DOHH2 (cell line): ENCODE measurements around the gene GRB7.

Experiments
- H3F3A ChIP-seq: fragments of 200-600 bp; sonication (generic), shearing (Covaris generic); 2 replicates; pipeline ENCODE4 v1.6.0; 2016; ENCODE audit warnings: antibody characterized with exemption, mild to moderate bottlenecking; ENCODE audit not compliant: control insufficient read depth, insufficient read depth
- H3K27ac ChIP-seq: fragments of 200-600 bp; sonication (generic); 2 replicates; pipeline ENCODE4 v1.5.1; 2014; ENCODE audit warnings: low read depth, mild to moderate bottlenecking, low read length, moderate library complexity
- H3K27me3 ChIP-seq: fragments of 200-600 bp; sonication (generic); 2 replicates; pipeline ENCODE4 v1.6.1; 2014; ENCODE audit warnings: mild to moderate bottlenecking, low read length, mixed read lengths; ENCODE audit not compliant: control insufficient read depth
- H3K36me3 ChIP-seq: fragments of 200-600 bp; sonication (generic); 2 replicates; pipeline ENCODE4 v1.6.1; 2014; ENCODE audit warnings: mild to moderate bottlenecking, low read length, moderate library complexity, mixed read lengths; ENCODE audit not compliant: control insufficient read depth
- H3K4me1 ChIP-seq: fragments of 200-600 bp; sonication (generic); 2 replicates; pipeline ENCODE4 v1.6.1; 2014; ENCODE audit warnings: mild to moderate bottlenecking, low read length, mixed read lengths; ENCODE audit not compliant: control insufficient read depth
- H3K4me2 ChIP-seq: fragments of 200-600 bp; sonication (generic); 2 replicates; pipeline ENCODE4 v1.6.0; 2014; ENCODE audit warnings: mild to moderate bottlenecking, low read length, moderate library complexity
- H3K4me3 ChIP-seq: fragments of 200-600 bp; sonication (generic); 2 replicates; pipeline ENCODE4 v1.5.1; 2014; ENCODE audit warnings: mild to moderate bottlenecking, low read length, mixed read lengths
- H3K79me2 ChIP-seq: fragments of 200-600 bp; sonication (generic); 2 replicates; pipeline ENCODE4 v1.6.1; 2014; ENCODE audit warnings: mild to moderate bottlenecking, low read length, mixed read lengths; ENCODE audit not compliant: control insufficient read depth
- H3K9me2 ChIP-seq: fragments of 200-600 bp; sonication (generic); replicated peaks from 2 replicates; pipeline ENCODE4 v1.6.1; 2014; ENCODE audit warnings: mild to moderate bottlenecking, low read length, mixed read lengths; ENCODE audit not compliant: control insufficient read depth
- H3K9me3 ChIP-seq: fragments of 200-600 bp; sonication (generic); 2 replicates; pipeline ENCODE4 v1.6.1; 2014; ENCODE audit warnings: antibody characterized with exemption, low read length, mixed read lengths; ENCODE audit not compliant: control insufficient read depth, insufficient read depth
- H4K20me1 ChIP-seq: fragments of 200-600 bp; sonication (generic); 2 replicates; pipeline ENCODE4 v1.6.0; 2014; ENCODE audit warnings: low read depth, mild to moderate bottlenecking, antibody characterized with exemption, low read length, moderate library complexity; ENCODE audit not compliant: control insufficient read depth, insufficient read depth
- CTCF ChIP-seq: fragments of 200-600 bp; sonication (generic); IDR thresholded peaks from one replicate; pipeline ENCODE4 v1.5.1; 2014; ENCODE audit warnings: antibody characterized with exemption, mild to moderate bottlenecking, low read depth, low read length; ENCODE audit not compliant: poor library complexity, severe bottlenecking
- EZH2phosphoT487 ChIP-seq: fragments of 200-600 bp; sonication (generic); IDR thresholded peaks from 2 replicates; pipeline ENCODE4 v1.6.1; 2017; ENCODE audit warnings: borderline replicate concordance, mild to moderate bottlenecking, antibody characterized with exemption, low read length, moderate library complexity, mixed read lengths

The GRB7 gene

GRCh38 chr17:39711851-39712250 lies 25.9 kb upstream of the GRB7 start:
- TF ChIP-seq EZH2phosphoT487 (no peak), CTCF (no peak)
- Histone ChIP-seq H3K4me2 (no peak overlapping the region), H3K27ac (no peak overlapping the region), H3K9me3 (no peaks in the 10 kb centered on the region), H3K36me3 (no peaks in the 10 kb centered on the region), H3K27me3 (no peaks in the 10 kb centered on the region), H3K4me1 (peaks cover 14% of the 10 kb centered on the region), H3K4me3 (no peak overlapping the region), H3F3A (no peaks in the 10 kb centered on the region), H3K79me2 (no peaks in the 10 kb centered on the region), H3K9me2 (no peaks in the 10 kb centered on the region), H4K20me1 (no peaks in the 10 kb centered on the region)

- Histone ChIP-seq H3K27me3 (no peaks in the 10 kb centered on the region), H3F3A (no peaks in the 10 kb centered on the region), H3K9me2 (no peaks in the 10 kb centered on the region), H4K20me1 (no peaks in the 10 kb centered on the region), H3K36me3 (no peaks in the 10 kb centered on the region), H3K79me2 (no peaks in the 10 kb centered on the region), H3K27ac (no peak overlapping the region), H3K4me2 (no peak overlapping the region), H3K4me1 (peaks cover 1% of the 10 kb centered on the region), H3K9me3 (no peaks in the 10 kb centered on the region), H3K4me3 (no peak overlapping the region)
- no peak for TF ChIP-seq EZH2phosphoT487
- TF ChIP-seq CTCF = no peak
Measured at GRCh38 chr17:39714234-39714633, 23.5 kb upstream of the GRB7 start.

GRCh38 chr17:39715375-39716072 lies 22.2 kb upstream of the GRB7 start:
- H3F3A ChIP-seq = no peaks in the 10 kb centered on the region
- H3K36me3 ChIP-seq = no peaks in the 10 kb centered on the region
- no peaks in the 10 kb centered on the region for H3K27me3 ChIP-seq
- H4K20me1 ChIP-seq = no peaks in the 10 kb centered on the region
- H3K4me2 ChIP-seq = no peak overlapping the region
- H3K9me3 ChIP-seq = no peaks in the 10 kb centered on the region
- TF ChIP-seq EZH2phosphoT487 (no peak), CTCF (no peak)
- H3K9me2 ChIP-seq = no peaks in the 10 kb centered on the region
- no peaks in the 10 kb centered on the region for H3K79me2 ChIP-seq
- no peaks in the 10 kb centered on the region for H3K4me1 ChIP-seq
- H3K4me3 ChIP-seq = no peak overlapping the region
- H3K27ac ChIP-seq = no peak overlapping the region
